Lung microvascular endothelial cell (primary cell): ENCODE measurements around the gene FAM53B. TPM values are rescaled to one million over a fixed set of nuclear protein-coding genes. Genes with fewer than 3 reads are reported as not detected.
A peak's percentile ranks its signal among the peaks of the same experiment; 100 is the strongest.
"Not testable (repeated sequence)": the region's sequence is repeated elsewhere in the genome, so short reads cannot be mapped to it uniquely, and the experiment has no call there.

Source experiments
- DNase-seq, 2 donors: peaks; one replicate each; pipeline versions ENCODE4 v3.0.0 to v3.0.0-alpha.2; 2010; ENCODE audit warnings: low read depth in 2 of 2
- total RNA-seq: library from RNA; depleted of rRNA; stranded (reverse); fragments of >200 nt; gene quantifications from 2 replicates; pipeline ENCODE4 v1.2.1, GENCODE V29; 2014

Gene FAM53B
- total RNA-seq, 1 donor from 2014 or later = 10.3 TPM

GRCh38 chr10:124600051-124600880 is 143.9 kb downstream of the FAM53B start:
- DNase-seq = no peak

- DNase-seq = no peak
Measured at GRCh38 chr10:124599588-124600050, 144.6 kb downstream of the FAM53B start.

- no peak for DNase-seq
Measured at GRCh38 chr10:124598773-124599587, 145.2 kb downstream of the FAM53B start.

- no peak for DNase-seq
Measured at GRCh38 chr10:124598196-124598595, 146.0 kb downstream of the FAM53B start.

GRCh38 chr10:124597846-124598165 is 146.4 kb downstream of the FAM53B start:
- no peak for DNase-seq

- no peak for DNase-seq
Measured at GRCh38 chr10:124596962-124597845, 147.0 kb downstream of the FAM53B start.

GRCh38 chr10:124596116-124596785 is 147.9 kb downstream of the FAM53B start:
- DNase-seq = no peak

DNA sequence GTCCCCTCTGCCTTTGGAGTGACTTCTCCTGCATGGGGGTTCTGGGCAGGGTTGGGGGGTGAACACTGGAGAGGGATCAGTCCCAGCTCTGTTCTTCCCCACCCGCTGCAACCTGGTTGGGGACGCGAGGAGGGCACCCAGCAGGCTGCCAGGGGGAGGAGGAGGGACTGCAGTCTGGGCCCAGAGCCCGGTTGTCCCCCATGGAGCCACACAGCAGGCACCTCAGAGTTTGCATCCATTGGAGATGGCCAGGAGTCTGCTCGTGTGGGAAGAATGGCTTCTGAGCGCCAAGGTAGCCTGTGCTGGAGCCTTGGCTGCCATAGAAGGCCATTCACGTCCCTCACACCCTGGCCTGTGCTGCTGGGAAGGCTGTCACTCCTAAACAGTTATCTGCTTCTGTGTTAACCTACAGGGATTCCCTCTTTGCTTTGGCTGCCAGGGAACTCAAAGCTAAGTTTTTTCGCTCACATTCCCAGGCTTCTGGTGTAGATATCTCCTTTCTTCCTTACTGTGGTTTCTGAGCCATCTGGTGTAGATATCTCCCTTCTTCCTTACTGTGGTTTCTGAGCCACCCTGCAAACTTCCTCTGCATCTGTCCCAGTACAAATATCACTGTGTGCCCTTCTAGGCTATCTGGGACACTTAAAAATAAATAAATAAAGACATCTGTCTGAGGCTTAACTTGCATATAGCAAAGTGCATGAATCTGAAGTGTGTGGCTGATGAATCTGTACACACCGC is 148.9 kb downstream of the FAM53B start:
- DNase-seq = no peak

- DNase-seq = peak in 1 of 2 donors; percentile 64
Measured at GRCh38 chr10:124594240-124594639, 149.9 kb downstream of the FAM53B start.

GRCh38 chr10:124593431-124593985 is 150.7 kb downstream of the FAM53B start:
- no peak for DNase-seq

GRCh38 chr10:124592736-124593430 is 151.3 kb downstream of the FAM53B start:
- no peak for DNase-seq

GRCh38 chr10:124592101-124592500 is 152.1 kb downstream of the FAM53B start:
- DNase-seq = no peak

- no peak for DNase-seq
Measured at GRCh38 chr10:124591123-124591495, 153.1 kb downstream of the FAM53B start.

- DNase-seq = no peak
Measured at GRCh38 chr10:124590216-124591122, 153.7 kb downstream of the FAM53B start.

DNA sequence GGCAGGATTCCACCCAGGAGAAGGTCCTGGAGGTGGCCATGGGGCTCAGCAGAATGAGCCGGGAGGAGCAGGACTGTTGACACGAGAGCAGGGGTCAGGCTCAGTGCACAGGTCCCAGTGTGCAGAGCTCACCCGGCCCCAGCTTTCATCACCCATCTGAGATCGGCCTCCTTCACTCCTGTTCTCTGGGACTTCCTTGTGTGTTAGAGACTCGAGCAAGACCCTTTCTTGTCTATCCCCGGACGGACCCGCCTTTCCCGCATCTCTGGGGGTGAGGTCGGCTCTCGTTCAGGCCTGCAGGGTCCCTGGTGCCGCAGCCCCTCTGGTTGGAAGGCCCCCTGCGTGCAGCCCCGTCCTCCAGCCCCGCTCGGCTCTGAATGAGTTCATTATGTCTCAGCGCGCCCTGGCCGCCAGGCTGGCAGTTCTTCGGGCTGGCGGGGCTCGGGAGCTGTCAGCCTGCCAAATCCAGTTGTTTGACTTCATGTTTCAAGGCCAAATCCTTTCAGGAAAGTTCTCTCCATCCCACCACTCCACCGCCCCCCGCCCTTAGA is 154.6 kb downstream of the FAM53B start:
- DNase-seq = no peak

DNA sequence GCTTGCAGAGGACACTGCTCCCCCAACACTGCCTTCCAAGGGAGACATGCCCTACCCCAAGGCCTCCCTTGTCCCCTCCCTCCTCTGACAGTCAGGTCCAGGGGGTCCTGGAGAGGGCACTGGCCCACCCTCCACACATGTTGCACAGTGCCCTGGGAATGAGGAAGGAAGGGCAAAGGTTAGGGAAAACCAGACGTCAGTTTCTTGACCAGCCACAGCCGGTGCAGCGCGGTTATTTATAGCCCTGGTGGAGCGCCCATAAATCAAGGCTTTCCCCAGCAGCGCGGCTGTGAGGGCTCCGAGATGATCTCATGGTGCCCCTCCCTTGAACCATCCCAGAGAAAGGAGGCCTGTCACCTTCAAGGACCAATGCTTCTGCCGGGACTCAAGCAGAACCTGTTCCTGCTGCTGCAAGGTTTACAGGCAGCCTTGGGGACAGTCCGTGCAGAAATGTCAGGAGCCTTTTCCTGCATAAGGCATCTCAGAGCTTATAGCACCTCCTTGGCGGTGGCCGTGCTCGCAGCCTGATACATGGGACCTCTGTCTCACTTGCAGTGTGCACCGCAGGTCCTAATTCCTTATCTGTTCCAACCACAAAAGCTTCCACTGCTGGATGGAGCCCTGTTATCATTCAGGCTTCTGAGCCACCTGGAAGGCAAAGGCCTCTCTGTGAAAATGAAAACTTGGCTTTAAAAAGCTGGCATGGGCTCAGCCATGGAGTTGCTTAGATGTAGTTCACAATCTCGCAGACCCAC is 155.3 kb downstream of the FAM53B start:
- peak in 1 of 2 donors; percentile 43 for DNase-seq

GRCh38 chr10:124588341-124588735 is 155.8 kb downstream of the FAM53B start:
- not testable (repeated sequence) for DNase-seq
